Stimulated activated CD8-positive, alpha-beta memory T cell treated with anti-CD3 and anti-CD28 coated beads, Interleukin-4, amount 100 ng/mL, for 4 hours (primary cell): ENCODE data around the gene USP34.
"Not testable (repeated sequence)": the region's sequence is repeated elsewhere in the genome, so short reads cannot be mapped to it uniquely, and the experiment has no call there.

Experiments
- DNase-seq, 2 donors: peaks; one replicate each; pipeline ENCODE4 v3.0.0-alpha.2; 2020; ENCODE audit warnings: low read depth in 2 of 2, low spot score in 1 of 2

USP34 gene

DNA sequence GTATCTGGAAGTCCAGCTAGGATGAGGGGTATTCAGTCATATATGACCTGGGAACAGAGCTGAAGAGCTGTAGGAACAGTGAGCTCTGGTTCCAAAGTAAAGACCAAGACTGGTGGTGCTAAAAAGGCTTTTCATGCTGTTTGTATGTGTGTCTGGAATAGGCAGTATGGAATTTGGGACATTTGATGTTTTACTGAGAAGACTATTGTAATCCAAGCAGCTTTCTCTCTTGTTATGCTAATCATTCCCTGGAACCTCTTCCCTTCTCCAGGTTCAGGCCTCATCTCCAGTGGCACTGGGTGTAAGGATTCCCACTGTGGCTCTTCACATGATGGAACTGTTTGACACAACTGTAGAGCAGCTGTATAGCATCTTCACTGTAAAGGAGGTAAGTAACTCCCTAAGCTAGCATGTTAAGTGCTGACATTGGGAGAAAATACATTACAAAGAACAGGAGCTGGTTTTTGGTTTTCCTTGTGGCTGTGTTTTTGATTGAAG is 285.6 kb downstream of the USP34 start:
- DNase-seq: no peak

DNA sequence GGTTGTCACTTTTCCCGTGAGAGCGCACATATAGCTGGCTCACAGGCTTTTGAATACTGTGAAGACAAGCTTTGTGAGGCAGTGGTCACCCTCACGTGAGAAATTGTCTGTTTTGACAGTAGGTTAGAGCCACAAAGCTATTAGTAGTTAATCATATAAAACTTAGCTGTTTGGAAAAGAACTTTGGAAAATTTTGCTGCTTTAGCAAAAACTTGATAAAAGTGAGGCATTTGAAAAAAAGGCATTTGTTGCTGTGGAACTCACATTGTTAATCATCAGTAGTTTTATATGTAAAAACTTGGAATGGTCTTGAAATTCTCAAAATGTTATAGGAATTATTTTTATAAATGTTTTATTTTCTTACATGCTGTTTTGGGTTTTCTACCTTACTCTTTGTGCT is 286.6 kb downstream of the USP34 start:
- DNase-seq: no peak

DNA sequence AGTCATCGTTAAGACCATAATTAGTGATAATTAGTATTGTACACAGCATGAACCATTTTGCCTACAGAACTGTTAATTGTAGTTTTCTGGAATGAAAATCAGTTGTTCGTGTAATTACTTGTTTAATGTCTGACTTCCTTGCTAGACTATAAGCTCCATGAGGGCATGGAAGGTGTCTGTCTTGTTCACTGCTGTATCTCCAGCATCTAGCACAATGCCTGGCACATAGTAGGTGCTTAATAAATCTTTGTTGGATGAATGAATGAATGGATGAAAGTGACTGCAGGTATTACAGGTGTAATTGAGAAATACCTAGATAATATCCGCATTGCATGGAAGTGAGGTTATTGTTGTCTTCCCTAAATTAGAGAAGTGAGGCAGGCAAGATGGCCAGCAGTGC is 287.1 kb downstream of the USP34 start:
- no peak for DNase-seq

DNA sequence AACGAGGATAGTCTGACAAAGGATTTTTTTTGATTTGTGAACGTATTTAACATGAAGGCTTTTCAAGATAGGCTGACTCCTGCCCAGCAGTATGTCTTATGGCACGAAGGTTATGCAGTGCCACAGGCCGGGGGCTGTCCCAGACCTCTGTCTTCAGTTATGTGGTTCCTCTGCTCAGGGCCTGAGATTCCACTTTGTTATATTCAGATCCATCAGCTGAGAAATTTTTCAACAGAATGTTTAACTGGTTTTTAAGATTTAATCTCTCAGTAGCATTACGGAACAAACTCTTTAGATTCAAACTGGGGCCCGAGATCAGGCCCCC is 288.9 kb downstream of the USP34 start:
- DNase-seq: no peak

DNA sequence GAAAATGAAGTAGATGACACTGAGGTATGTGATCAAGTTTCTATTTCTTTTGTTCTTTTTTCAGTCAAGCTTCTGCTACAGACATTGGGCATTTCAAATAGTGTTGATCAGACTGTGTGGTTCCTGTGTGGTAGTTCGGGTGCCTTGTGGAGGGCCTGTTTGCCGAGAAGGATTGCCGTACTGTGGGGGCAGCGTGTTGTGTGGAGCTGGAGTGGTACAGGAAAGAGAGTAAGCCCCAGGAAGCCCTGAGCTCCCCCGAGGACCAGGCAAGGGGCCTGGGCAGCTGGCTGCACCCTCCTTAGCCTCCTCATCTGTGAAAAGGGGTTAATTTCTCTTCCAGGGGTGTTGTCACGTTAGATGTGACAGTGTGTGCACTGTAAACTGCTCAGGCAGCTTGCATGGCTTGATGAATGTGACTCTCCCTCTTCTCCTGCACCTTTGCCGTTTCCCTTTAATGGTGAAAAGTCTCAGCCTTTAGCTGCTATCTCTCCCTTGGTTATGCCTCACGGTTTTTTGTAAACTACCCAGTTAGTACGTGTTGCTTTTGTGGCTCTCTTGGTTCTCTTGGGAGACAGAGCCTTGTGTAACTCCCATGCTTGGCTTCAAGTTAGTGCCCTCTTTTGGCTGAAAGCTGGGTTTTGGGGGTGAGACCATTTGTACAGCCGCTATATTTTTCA is 289.4 kb downstream of the USP34 start:
- DNase-seq: no peak

DNA sequence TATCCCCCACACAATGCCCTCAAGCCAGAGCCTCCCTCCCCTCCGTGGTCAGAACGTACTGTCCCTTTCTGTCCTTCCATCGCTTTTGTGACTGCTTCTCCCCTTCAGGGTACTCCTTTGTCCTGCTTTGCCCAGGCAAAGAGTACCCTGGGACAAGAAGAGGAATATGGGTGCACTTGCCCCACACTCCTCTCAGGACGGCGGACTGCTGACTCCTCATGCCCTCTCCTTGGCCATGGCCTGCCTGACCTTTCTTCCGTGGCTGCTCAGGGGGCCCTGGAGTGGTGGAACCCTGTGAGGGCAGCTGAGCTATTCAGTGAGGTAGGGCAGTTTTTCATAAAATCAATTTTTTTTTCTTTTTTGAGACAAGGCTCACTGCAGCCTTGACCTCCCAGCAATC is 290.2 kb downstream of the USP34 start:
- DNase-seq: no peak

DNA sequence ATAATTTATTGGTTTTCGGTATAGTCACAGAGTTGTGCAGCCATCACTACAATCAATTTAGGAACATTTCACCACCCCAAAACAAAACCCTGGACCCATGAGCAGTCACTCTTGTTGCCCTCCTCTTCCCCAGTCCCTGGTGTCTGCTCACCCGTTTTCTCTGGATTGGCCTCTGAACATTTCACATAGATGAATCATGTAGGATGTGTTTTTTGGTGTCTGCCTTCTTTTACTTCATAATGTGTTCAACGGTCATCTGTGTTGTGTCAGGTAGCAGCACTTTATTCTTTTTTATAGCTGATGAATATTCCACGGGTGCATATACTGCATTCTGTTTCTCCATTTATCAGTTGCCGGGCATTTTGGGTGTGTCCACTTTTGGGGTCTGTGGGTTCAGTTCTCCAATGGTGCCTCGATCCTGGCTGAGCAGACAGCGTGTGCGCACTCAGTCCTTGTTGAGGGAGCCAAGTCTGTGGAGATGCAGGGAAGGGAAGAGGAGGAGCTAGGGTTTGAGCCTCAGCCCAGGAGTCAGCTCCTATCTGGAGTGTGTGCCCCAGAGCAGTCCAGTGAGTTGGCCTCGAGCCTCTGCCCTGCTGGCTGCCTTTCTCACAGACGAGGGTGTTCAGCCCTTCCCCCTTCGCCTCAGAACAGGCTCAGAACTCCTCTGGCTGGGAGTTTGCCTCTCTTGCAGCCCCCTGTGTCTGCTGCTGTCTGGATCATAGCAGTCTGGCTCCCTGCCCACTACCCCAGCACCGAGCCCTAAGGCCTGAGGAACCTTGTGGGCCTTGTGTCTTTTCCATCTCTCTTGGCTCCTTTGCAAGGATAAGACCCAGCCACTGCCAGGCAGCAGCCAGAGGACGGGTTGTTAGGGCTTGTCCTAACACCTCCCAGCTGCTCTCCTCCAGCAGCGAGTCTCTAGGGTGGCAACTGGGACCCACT is 290.9 kb downstream of the USP34 start:
- DNase-seq: no peak

DNA sequence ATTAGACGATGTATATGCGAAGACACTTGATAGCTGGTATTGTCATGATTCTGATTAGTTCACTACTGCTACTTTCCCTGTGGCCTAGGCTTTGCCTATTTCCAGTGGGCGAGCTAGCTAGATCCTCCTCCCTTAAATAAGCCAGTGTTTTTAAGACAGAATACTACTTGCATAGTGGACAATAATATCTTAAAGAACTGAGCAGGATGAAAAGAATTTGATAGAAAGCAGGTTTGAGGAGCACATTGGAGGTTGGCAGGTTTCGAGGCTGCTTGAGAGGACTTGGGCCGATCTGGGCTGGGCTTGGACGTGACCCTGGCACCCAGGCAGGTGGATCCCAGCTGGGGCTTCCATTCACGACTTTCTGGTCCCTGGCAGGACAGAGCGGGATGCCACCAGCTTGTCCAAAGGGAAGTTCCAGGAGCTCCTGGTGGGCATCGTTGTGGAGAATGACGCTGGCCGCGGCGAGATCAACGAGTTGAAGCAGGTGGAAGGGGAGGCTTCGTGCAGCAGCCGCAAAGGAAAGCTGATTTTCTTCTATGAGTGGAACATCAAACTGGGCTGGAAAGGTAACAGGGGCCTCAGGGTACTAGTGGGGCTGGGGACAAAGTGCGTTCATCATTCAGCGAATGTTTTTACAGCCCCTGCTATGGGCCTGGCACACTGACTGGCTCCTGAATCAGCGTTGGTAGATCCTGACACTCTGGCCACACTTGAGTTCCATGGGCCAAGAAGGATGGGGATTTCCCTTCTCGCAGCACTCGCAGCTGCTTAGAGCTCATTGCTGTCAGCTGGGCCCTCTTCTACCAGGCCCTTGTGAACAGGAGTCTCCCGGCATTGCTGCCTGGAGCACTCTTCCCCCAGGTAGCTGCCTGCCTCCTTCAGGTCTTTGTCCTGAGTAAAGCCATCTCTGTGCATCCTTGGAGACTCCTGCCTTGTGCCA is 292.0 kb downstream of the USP34 start:
- DNase-seq: no peak

DNA sequence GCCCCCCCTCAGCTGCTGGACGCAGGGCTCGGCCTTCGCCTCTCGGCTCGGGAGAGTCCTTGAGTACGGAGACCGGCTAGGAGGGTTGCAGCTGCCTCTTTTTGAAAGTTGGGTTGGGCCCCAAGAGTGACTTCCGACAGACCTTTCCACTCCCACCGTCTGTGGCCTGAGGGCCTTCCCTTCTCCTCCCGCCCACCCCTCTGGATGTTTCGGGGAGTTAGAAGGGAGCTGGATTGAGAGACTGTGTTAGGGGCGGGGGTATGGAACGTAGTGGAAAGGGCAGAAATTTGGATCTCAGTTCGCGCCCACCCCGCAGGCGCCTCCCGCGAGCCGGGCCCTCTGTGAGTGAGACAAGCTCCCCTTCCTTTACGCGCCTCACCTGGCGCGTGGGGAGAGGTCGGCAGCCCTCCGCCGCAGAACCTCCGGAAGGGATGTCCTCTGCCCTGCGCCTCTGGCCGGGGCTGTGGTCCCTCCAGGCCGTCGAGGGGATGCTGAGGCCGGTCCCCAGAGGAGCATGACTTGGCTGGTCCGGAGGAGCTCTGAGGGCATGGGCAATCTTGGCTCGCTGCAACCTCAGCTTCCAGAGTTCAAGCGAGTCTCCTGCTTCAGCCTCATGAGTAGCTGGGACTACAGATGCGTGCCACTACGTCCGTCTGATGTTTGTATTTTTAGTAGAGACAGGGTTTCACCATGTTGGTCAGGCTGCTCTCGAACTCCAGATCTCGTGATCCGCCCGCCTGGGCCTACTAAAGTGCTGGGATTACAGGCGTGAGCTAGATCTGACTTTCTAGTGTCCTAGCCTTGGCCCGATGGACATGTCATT is 292.9 kb downstream of the USP34 start:
- peak in 1 of 2 donors; percentile 20 for DNase-seq

DNA sequence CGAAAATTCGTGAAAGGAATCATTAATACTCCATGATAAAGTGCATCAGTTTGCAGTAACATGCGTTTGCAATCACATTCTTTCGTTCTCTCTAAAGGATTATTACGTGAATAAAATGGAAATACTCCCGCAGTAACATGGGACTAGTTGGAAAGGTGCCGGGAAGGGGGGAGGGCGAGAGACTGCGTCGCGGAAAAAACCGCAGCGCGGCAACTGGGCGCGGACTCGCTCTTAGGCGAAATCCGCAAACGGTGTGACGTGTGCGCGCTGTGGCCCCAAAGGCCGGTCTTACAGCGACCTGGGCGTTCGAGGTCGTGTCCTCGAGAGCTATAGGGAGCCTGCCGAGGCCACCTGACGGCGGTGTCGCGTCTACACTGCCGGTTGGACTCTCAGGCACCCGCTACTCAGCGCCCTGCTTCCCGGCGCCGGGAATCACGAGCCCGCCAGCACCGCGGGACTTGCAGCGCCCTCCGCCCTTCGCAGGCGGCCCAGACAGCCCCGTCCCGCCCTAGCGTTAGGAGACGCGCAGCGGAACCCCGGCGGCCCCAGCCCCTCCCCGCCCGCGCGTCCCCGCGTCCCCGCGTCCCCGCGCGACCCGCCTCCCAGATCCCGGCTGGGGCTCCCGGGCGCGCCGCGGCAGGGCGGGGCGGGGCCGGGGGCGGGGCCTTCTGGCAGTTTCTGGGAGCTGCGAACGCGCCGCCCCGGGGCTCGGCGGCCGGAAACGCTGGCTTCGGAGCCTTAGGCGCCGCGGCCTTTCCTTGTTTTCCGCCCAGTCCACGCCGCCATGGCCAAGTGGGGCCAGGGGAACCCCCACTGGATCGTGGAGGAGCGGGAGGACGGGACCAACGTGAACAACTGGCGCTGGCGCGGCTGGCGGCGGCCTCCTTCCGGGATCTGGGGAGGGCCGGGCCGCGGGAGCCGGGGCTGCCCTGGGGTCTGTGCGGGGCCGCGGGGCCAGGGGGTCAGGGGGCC is 293.8 kb downstream of the USP34 start:
- DNase-seq: peak; percentile 79 to 87

DNA sequence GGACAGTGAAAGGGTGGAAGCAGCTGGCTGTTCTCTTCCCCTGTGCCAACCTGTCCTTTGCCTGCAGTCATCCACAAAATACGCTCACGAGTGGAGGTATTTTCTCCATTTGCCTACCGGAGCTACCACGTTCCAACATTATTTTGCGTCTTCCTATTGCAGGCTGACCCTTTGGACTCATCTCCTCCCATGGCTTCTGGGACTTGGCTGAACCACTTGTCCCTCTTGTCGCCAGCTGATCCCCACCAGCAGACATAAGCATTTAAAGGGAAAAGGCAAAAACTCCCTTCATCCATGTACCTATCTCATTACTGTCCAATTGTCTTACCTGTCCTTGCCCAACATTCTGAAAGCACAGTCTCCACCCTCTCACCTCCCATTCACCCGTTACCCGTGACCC is 295.9 kb downstream of the USP34 start:
- DNase-seq: no peak

DNA sequence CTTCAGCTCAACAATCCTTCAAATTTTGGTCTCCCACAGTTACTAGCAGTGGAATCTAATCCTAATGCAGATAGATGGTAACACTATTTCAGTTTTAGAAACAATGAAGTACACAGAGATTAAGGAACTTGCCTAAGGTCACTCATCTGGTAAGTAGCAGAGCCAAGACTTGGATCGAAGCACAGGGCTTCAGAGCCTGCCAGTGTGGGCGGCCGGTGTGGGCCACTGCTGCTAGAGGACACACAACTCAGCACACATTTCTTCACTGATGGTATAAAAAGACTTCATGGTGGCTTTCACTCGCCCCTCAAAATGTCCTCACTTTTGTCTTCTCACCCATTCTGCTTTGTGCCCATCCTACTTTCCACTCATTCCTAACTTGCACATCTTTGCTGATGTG is 297.8 kb downstream of the USP34 start:
- no peak for DNase-seq

DNA sequence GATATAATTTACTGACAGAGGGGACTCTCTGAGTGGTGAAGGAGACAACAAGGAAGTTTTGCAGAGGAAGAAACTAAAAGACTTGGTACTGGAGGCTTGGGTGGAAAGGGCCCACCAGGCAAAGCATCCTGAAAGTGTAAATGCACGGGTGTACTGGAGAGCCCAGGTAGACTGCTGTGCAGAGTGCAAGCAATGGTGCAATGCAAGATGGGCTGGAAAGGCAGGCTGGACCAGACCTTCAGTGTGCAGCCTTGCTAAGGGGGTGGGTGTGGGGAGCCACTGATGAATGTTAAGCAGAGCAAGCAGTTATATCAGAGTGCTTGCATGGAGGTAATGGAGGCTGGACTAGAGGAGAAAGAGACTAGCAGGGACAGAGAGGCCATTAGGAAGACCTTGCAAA is 298.2 kb downstream of the USP34 start:
- no peak for DNase-seq

DNA sequence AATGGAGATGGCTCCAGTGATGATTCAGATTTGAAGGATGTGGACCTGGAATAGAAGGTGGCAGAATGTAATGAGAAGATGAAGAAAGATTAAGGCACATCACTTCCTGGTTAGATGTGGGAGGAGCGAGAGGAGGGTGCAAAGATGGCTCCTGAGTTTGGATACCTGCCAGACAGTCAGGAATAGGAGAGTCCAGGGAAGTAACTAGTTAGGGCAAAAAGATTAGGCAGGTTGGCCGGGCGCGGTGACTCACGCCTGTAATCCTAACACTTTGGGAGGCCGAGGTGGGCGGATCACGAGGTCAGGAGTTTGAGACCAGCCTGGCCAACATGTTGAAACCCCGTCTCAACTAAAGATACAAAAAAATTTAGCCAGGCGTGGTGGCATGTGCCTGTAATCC is 303.3 kb downstream of the USP34 start:
- no peak for DNase-seq

DNA sequence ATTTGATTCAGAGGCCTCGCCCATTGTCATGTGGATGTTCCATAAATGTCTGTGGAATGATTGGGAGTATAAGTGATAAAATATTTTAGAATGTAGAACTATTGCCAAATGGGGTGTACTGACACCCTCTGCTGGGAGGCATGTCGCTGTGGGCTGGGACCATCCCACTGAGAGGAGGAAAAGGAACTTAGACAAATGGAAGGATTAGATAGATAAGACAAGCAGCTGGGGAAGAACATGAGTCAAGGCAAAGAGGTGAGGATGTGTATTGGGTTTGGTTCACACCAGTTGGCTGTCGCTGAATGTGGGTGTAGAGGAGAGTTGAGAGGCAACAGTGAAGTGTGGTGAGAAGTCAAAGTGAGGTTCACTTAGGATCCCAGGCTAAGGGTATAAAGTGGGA is 304.9 kb downstream of the USP34 start:
- DNase-seq: no peak

DNA sequence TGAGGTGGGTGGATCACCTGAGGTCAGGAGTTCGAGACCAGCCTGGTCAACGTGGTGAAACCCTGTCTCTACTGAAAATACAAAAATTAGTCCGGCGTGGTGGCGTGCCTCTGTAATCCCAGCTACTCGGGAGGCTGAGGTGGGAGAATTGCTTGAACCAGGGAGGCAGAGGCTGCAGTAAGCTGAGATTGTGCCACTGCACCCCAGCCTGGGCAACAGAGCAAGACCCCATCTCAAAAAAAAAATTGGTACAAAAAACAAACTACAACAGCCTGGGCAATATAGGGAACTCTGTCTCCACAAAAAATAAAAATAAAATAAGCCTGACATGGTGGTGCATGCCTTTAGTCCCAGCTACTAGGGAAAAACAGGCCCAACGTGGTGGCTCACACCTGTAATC is 305.8 kb downstream of the USP34 start:
- DNase-seq: not testable (repeated sequence)

DNA sequence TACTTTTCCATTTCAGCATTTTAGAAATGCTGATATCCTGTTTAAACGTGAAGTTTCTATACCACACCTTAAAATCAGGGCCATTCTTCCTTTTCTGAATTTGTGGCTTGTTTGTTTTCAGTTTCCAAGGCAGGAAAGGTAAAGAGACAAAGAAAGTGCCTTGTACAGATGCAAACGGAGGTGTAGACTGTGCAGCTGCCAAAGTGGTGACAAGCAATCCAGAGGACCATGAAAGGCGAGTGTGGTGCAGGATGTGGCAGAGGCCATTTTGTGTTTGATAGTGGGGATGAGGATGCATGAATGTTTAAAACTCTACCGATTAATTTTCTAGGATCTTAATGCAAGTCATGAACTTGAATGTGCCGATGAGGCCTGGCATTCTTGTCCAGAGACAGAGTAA is 308.2 kb downstream of the USP34 start:
- DNase-seq: no peak

DNA sequence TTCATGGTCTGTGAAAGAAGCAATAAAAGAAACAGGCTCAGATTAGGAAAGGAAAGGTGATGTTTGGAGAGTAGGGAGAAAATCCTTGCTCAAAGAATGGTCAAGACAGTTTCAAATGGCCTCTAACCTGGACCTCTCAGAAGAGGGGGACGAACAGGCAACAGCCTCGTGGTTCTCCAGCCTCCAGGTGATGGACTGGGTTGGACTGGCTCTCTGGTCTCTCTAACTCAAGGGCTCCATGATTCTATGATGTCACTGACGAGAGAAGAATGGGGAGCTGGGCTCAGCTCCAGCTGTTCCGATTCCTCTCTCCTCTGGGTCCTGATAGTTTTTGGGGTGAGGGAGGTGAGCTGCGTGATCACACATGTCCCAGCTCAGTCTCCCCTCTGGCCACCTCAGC is 309.0 kb downstream of the USP34 start, which contains the start of gene C2orf74:
Gene C2orf74 (plus strand): TSS at position 301 of the 400 bp plus-strand sequence. CDS start 327 bp downstream, outside the sequence.
- no peak for DNase-seq

DNA sequence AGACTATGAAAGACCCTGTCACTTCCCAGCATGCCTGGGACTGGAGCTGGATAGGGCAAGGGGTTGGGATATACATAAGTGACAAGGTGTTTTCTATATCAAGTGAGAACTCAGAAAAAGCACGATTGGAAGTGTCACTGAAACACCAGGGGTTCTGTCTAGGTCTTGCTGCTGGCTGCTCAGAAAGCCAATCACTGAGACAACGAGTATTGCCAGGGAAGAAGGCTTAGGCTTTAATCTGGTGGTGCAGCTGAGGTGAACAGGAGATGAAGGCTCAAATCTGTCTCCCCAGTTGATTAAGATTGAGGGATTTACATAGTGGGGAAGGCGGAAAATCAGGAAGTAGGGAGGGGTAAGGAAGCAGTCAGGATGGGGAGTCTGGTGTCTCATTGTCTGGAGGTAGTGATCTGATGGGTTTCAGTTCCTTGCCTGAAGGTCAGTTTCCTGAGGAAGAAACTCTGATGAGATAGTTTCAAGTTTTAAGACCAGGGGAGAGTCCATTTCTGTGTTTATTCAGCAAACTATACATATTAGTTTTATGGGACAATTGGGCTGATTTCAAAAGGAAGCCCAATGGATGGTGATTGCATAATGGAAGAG is 312.4 kb downstream of the USP34 start:
- DNase-seq: no peak
